GM18519 (cell line): ENCODE measurements around the gene FZR1.
"Not testable (repeated sequence)": the region's sequence is repeated elsewhere in the genome, so short reads cannot be mapped to it uniquely, and the experiment has no call there.

Experiments
- ATAC-seq: cut with Tn5 transposase; IDR thresholded peaks from one replicate; pipeline ENCODE4 v1.9.1; 2021; ENCODE audit warnings: mild to moderate bottlenecking, moderate library complexity; ENCODE audit not compliant: unreplicated experiment, low FRiP score

The FZR1 gene

GRCh38 chr19:3494051-3494450 is 12.1 kb upstream of the FZR1 start:
- ATAC-seq = no peak

GRCh38 chr19:3494559-3494958 is 11.6 kb upstream of the FZR1 start:
- ATAC-seq = no peak

- ATAC-seq = no peak
These were observed 9.5 kb upstream of the FZR1 start for GRCh38 chr19:3496392-3497273.

- ATAC-seq = no peak
These were observed 8.2 kb upstream of the FZR1 start for GRCh38 chr19:3497757-3498520.

GRCh38 chr19:3499738-3500428 is 6.2 kb upstream of the FZR1 start:
- no peak for ATAC-seq

GRCh38 chr19:3500429-3501101 is 5.5 kb upstream of the FZR1 start, which contains the start of gene DOHH:
DOHH (minus strand) TSS chr19:3500674; CDS start chr19:3496814, 3,860 bp downstream.
- ATAC-seq = peak; percentile 65

GRCh38 chr19:3501780-3502179 is 4.3 kb upstream of the FZR1 start:
- no peak for ATAC-seq

- ATAC-seq = no peak
These were observed 3.0 kb upstream of the FZR1 start for GRCh38 chr19:3503036-3503572.

- ATAC-seq = no peak
These were observed 1.4 kb upstream of the FZR1 start for GRCh38 chr19:3504735-3505134.

- ATAC-seq = peak; percentile 27
These were observed 551 bp downstream of the FZR1 start for GRCh38 chr19:3506384-3507340.

- ATAC-seq = no peak
These were observed 1.4 kb downstream of the FZR1 start for GRCh38 chr19:3507371-3508120.

- not testable (repeated sequence) for ATAC-seq
These were observed 2.1 kb downstream of the FZR1 start for GRCh38 chr19:3508121-3508661.

- no peak for ATAC-seq
These were observed 2.8 kb downstream of the FZR1 start for GRCh38 chr19:3508771-3509535.

- ATAC-seq = no peak
These were observed 3.5 kb downstream of the FZR1 start for GRCh38 chr19:3509566-3509989.

- no peak for ATAC-seq
These were observed 4.6 kb downstream of the FZR1 start for GRCh38 chr19:3510727-3511126.

GRCh38 chr19:3511506-3512251 is 5.6 kb downstream of the FZR1 start:
- no peak for ATAC-seq
